GM12873 (cell line): Measurements from ENCODE around the gene RERE.
A peak's percentile ranks its signal among the peaks of the same experiment; 100 is the strongest.

Experiments used
- CTCF ChIP-seq: IDR thresholded peaks from 2 replicates; pipeline ENCODE4 v1.5.1; 2012; ENCODE audit warnings: low read depth, mild to moderate bottlenecking, moderate library complexity, low read length, control low read depth; ENCODE audit not compliant: insufficient read depth; ENCODE audit errors: missing control alignments

Gene RERE

GRCh38 chr1:8415526-8416278 lies 401.7 kb downstream of the RERE start:
- no peak for TF ChIP-seq CTCF

- no peak for TF ChIP-seq CTCF
Observed at GRCh38 chr1:8412183-8412831, 405.1 kb downstream of the RERE start.

- TF ChIP-seq CTCF = no peak
Observed at GRCh38 chr1:8411803-8412182, 405.6 kb downstream of the RERE start.

GRCh38 chr1:8410791-8411190 lies 406.6 kb downstream of the RERE start:
- no peak for TF ChIP-seq CTCF

GRCh38 chr1:8409606-8410005 lies 407.8 kb downstream of the RERE start:
- TF ChIP-seq CTCF = no peak

GRCh38 chr1:8409106-8409505 lies 408.3 kb downstream of the RERE start:
- TF ChIP-seq CTCF = peak; percentile 56

- TF ChIP-seq CTCF = no peak
Observed at GRCh38 chr1:8408151-8408839, 409.1 kb downstream of the RERE start.
